ENCODE measurements around the gene ASH1L.
"Not testable (repeated sequence)": the region's sequence is repeated elsewhere in the genome, so short reads cannot be mapped to it uniquely, and the experiment has no call there.

ASH1L gene

DNA sequence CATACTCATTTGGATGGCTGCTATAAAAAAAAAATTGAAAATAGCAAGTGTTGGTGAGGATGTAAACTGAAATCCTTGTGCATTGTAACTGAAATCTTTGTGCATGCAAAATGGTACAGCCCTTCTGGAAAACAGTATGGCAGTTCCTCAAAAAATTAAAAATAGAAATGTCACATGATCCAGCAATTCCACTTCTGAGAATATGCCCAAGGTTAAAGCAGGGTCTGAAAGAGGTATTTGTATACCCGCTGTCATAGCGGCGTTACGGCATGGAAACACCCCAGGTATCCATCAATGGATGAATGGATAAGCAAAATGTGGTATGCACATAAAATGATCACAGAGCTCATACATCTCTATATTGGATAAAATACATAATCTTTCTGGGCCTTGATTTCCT lies 125.2 kb downstream of the ASH1L start:
- no peak for DNase-seq

DNA sequence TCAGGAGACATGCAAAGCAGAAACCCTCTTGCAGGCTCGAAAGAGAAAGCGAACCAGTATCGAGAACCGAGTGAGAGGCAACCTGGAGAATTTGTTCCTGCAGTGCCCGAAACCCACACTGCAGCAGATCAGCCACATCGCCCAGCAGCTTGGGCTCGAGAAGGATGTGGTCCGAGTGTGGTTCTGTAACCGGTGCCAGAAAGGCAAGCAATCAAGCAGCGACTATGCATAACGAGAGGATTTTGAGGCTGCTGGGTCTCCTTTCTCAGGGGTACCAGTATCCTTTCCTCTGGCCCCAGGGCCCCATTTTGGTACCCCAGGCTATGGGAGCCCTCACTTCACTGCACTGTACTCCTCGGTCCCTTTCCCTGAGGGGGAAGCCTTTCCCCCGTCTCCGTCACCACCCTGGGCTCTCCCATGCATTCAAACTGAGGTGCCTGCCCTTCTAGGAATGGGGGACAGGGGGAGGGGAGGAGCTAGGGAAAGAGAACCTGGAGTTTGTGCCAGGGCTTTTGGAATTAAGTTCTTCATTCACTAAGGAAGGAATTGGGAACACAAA lies 128.7 kb downstream of the ASH1L start:
- not testable (repeated sequence) for DNase-seq

DNA sequence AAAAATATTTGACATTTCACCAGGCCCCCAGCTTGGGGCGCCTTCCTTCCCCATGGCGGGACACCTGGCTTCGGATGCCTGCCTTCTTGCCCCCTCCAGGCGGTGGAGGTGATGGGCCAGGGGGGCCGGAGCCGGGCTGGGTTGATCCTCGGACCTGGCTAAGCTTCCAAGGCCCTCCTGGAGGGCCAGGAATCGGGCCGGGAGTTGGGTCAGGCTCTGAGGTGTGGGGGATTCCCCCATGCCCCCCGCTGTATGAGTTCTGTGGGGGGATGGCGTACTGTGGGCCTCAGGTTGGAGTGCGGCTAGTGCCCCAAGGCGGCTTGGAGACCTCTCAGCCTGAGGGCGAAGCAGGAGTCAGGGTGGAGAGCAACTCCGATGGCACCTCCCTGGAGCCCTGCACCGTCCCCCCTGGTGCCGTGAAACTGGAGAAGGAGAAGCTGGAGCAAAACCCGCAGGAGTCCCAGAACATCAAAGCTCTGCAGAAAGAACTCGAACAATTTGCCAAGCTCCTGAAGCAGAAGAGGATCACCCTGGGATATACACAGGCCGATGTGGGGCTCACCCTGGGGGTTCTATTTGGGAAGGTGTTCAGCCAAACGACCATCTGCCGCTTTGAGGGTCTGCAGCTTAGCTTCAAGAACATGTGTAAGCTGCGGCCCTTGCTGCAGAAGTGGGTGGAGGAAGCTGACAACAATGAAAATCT lies 129.3 kb downstream of the ASH1L start:
- not testable (repeated sequence) for DNase-seq

DNA sequence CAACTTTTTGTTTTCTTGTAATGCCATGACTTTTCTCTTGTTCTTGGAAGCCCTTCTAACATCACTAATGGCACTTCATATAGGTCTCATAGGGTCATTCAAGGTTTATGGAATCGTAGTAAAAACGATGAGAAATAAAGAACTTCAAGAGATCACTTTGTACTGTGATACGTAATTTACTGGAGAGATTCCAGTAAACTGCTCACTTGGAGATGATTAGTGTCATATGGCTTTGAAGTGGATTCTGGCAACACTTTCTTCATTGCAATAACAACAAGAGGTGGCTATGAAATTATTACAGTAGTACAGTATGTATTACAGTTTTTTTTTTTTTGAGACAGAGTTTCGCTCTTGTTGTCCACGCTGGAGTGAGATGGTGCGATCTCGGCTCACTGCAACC lies 138.5 kb downstream of the ASH1L start:
- DNase-seq = no peak

DNA sequence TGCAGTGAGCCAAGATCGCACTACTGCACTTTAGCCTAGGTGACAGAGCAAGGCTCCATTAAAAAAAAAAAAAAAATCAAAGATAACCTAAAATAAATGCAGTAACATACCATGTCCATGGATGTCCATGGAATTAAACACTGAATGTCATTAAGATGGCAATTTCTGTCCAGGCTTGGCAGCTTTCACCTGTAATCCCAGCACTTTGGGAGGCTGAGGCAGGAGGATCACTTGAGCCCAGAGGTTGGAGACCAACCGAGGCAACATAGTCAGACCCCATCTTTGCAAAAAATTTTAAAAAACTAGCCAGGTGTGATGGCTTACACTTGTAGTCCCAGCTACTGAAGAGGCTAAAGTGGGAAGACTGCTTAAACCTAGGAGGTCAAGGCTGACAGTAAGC lies 141.8 kb downstream of the ASH1L start:
- DNase-seq = no peak

DNA sequence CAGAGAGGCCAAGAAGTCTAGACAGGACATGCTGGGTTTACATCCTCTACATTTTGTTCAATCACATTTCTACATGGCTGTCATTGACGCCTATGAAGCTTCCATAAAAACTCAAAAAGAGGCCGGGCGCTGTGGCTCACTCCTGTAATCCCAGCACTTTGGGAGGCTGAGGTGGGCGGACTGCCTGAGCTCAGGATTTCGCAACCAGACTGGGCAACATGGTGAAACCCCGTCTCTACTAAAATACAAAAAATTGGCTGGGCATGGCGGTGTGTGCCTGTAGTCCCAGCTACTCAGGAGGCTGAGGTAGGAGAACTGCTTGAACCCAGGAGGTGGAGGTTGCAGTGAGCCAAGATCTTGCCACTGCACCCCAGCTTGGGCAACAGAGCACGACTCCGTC lies 150.8 kb downstream of the ASH1L start:
- not testable (repeated sequence) for DNase-seq

DNA sequence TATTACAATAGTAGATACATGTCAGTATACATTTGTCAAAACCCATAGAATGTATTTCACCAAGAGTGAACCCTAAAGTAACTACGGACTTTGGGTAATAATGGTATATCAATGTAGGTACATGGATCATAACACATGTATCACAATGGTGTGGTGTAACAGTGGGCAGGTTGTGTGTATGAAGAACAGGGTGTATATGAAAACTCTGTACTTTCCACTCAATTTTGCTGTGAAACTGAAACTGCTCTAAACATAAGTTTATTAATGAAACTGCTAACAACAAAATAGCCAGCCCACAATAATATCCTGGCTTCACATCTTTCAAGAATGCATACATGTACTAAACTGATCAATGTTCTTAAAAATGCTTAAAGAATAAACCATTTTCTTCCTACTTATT lies 151.7 kb downstream of the ASH1L start:
- no peak for DNase-seq

DNA sequence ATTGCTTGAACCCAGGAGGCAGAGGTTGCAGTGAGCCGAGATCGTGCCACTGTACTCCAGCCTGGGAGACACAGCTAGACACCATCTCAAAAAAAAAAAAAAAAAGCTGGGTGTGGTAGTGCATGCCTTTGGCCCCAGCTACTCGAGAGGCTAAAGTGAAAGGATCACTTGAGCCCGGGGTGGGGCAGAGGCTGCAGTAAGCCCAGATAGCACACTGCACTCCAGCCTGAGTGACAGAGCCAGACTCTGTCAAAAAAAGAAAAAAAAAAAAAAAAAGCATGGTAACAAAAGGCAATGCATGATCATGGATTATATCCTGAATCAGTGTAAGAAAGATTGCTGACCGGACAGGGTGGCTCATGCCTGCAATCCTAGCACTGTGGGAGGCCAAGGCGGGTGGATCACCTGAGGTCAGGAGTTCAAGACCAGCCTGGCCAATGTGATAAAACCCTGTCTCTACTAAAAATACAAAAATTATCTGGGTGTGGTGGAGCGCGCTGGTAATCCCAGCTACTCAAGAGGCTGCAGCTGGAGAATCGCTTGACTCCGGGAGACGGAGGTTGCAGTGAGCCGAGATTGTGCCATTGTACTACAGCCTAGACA lies 165.6 kb downstream of the ASH1L start:
- no peak for DNase-seq

DNA sequence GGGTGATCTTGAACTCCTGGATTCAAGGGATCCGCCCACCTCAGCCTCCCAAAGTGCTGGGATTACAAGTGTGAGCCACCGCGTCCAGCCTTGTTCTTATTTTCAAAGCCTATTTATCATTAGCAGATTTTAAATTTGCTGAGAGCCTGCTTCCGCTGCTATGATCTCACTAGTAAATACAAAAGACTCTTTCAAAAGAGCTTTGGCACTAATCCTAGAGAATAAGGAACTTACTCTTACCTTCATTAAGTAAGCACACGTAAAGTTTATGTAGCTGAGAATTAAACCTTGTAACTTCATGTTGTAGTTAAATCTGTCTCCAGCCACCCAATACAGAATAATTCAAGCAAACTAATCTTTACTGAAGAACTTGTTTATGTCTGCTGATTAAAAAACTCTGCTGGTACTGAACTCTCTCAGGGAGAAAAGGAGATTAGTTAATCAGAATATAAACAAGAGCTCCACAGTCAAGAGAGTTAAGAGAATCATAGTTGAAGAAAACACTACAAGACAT lies 169.6 kb downstream of the ASH1L start:
- no peak for DNase-seq

DNA sequence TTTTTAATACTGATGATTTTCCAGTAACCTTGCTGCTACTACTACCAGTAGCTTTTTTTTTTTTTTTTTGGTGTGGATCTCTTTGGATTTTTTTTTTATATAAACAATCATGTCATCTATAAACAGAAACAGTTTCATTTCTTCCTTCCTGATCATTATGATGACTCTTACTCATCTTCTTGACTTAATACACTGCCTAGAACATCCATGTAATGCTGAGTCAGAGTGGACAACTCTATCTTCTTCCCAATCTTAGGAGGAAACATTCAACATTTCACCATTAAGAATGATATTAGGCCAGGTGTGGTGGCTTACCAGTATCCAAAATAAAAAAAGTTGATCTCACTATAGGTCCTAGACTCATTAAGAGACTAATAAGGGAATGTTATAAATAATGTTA lies 172.8 kb downstream of the ASH1L start:
- no peak for DNase-seq

DNA sequence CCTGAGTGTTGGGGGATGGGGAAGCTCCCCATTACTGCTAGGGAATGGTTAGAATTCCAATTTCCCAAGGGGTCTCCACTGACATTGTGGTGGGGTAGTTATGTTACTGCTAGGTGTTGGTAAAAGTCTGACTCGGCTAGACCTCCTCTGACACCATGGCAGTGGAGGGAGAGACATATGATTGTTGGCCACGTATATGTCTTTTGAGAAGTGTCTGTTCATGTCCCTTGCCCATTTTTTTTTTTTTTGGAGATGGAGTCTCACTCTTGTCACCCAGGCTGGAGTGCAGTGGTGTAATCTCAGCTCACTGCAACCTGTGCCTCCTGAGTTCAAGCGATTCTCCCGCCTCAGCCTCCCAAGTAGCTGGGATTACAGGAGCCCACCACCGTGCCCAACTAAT lies 176.8 kb downstream of the ASH1L start:
- DNase-seq = not testable (repeated sequence)

DNA sequence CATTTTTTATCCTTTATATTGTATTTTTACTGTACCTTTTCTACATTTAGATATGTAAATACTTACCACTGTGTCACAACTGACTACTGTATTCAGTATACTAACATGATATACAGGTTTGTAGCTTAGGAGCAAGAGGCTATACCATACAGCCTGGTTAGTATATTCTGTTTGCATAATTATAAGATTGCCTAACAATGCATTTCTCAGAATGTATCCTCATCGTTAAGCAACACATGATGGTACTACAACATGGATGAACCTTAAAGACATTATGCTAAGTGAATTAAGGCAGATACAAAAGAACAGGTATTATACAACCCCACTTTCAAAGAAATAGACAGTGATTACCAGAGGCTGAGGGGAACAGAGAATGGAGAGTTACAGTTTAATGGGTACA lies 179.2 kb downstream of the ASH1L start:
- peak; percentile 21 to 26 for DNase-seq

DNA sequence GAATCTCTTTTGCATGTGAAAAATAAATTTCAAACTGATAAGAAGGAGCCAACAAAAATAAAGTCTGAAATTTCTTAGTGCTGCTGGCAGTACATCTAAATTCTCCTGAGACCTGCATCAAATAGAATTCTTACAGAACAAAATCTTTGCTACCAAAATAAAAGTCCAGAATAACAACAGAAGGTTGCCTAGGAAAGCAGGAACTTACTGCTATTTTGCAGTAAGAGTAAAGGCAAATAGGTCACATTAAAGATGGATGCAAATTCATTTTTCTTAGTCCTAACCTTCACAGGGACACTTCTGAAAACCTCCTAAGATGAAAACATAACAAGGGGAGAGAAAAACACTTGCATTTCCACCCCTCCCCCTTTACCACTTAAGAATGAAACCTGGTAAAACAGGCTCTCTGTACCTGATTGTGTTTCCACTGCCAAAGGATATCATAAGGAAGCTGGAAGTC lies 182.9 kb downstream of the ASH1L start:
- DNase-seq = peak; percentile 2 to 20

DNA sequence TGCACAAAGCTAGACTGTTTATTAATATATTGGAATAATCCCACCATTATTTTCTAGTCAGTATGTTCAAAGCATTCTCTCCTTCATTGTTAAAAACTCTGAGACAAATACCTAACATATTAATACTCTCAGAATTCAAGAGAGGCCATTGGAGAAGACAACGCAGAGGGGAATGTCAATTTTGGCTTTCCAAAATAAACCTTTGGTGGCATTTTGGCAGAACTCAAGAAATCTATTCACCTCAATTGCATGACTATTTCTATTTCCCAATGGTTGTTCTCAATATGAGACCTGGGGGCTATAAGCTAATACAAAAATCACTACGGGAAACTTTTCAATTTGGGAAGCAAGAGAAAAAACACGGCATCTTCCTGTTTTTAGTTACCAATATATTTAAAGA lies 183.4 kb downstream of the ASH1L start:
- DNase-seq = no peak

DNA sequence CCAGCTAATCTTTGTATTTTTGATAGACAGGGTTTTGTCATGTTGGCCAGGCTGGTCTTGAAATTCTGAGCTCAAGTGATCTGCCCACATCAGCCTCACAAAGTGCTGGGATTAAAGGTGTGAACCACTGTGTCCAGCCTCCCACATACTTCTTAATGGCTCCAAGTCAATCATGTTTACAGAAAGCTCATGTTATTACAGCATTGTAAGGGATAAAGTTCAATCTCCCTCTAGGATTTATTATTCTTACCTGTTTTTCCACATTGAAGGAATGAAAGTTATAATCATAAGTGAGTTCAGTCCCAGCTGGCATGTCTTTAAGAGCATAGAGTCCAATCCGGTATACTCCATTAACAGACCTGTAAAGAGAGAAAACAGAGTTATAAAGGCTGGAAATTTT lies 202.6 kb downstream of the ASH1L start:
- DNase-seq = no peak

DNA sequence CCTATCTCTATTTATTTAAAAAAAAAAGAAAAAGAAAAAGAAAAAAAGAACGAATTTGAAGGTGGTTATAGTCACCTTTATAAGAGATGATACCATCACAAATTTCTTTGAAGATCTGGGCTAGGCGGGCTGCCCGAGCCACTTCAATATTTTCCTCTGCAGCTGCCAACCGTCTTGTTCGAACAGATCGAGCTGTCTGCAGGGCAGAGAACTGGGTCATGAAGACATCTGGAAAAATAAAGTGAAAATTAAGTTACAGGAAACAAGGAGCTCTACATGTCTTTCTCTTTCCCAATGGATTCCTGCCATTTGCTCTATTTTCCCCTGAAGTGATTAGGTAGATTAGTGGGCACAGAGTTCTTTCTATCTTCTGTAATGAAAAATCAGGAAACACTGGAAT lies 210.0 kb downstream of the ASH1L start:
- DNase-seq = no peak

DNA sequence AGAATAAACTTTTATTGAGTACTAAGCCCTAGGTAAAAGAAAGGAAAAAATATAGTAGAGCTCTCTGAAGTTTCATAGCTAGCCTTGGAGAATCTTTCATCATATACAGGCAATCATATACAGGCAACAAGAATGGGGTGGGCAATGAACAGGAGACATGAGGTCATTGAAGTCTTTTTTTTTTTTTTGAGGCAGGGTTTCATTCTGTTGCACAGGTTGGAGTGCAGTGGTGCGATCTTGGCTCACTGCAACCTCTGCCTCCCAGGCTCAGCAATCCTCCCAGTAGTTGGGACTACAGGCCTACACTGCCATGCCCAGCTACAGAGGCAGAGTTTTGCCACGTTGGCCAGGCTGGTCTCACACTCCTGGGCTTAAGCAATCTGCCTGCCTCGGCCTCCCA lies 219.8 kb downstream of the ASH1L start:
- no peak for DNase-seq

DNA sequence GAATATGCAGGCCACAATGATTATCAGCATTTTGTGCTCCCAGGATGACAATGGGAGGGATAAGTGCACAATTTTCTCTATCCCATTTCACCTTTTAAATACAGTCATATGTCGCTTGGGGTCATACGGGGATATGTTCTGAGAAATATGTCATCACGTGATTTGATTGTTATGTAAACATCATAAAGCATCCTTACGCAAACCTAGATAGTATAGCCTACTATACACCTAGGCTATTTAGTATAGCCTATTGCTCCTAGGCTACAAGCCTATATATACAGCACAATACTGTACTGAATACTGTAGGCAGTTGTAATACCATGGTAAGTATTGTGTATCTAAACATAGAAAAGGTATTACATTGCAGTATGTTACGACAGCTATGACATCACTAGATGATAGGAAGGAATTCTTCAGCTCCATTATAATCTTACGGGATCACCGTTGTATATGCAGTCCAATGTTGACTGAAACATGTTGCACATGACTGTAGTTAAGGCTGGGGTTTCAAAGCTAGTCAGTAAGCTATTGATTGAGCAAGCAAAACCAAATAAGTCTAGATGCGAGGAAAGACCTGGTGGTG lies 223.0 kb downstream of the ASH1L start:
- DNase-seq = no peak

DNA sequence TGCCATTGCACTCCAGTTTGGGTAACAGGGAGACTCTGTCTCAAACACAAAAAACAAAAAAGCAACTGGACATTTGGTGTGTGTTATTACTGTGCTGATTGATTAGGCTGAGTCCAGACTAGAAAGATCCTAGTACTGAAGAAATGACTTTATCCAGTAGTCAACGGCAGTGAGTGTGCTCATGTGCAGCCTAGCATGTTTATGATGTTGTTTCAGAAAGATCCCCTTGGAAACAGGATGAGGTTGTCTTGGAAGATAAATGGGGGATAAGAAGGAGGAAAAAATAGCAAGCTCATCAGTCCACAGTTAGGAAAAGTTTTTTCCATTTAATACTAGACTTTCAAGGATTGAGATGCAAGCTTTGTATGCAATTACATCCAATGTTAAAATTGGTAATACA lies 227.6 kb downstream of the ASH1L start:
- no peak for DNase-seq

DNA sequence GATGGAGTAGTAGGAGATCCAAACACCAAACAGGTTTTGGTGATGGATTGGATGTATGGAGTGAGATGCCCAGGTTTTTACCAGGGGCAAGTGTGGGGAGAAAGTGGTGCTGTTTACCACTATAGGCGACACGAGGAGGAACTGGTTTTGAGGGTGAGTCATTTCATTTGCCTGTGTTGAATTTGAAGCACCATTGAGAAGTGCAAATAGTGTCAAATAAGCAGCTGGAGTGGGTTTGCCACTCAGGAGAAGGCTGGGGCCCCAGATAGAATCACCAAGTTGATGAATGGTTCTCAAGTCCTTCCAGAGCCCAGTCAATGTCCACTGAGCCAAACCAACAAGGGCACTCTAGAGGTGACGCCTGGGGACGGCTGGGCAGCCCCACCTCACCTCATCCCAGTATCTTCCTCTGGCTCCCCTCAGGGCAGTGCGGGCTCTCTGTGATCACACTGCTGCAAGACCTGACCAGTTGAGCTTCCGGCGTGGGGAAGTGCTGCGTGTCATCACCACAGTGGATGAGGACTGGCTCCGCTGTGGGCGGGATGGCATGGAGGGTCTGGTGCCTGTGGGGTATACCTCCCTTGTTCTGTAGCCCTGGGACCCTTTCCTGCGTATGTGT lies 232.5 kb downstream of the ASH1L start:
- DNase-seq = no peak

DNA sequence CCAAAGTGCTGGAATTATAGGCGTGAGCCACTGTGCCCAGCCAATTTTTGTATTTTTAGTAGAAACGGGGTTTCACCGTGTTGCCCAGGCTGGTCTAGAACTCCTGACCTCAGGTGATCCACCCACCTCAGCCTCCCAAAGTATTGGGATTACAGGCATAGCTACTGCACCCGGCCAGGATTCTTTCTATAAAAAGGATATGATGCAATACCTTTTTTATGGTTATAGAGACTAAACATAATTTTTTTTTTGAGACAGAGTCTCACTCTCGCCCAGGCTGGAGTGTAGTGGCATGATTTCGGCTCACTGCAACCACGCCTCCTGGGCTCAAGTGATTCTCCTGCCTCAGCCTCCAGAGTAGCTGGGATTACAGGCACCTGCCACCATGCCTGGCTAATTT lies 233.7 kb downstream of the ASH1L start:
- DNase-seq = not testable (repeated sequence)

DNA sequence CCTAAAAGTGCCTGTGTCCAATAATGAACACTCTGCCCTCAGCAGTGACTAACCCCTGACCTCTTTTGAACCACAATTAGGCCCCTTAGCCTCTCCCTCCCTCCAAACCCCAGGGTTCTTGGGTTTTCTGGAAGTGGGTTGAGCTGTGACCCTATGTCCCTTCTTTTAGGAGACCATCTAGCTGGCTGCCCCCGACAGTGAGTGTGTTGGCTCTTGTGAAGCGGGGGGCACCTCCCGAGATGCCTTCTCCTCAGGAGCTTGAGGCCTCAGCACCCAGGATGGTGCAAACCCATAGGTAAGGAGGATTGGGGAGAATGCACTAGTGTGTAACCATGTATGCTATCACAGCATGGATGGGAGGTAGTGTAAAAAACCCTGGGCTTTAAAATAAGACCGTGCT lies 234.6 kb downstream of the ASH1L start:
- no peak for DNase-seq

DNA sequence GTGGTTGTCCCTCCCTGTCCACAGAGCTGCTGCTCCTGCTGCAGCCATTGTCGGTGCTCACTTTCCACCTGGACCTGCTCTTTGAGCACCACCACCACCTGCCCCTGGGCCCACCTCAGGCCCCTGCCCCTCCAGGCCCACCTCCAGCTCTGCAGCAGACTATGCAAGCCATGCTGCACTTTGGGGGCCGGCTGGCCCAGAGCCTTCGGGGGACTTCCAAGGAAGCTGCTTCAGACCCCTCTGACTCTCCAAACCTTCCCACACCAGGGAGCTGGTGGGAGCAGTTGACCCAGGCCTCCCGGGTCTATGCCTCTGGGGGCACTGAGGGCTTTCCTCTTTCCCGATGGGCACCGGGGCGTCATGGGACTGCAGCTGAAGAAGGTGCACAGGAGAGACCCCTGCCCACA lies 236.0 kb downstream of the ASH1L start:
- DNase-seq = no peak
